Measurements from ENCODE around the gene WDR45B.

- TF ChIP-seq, protein P1, sequence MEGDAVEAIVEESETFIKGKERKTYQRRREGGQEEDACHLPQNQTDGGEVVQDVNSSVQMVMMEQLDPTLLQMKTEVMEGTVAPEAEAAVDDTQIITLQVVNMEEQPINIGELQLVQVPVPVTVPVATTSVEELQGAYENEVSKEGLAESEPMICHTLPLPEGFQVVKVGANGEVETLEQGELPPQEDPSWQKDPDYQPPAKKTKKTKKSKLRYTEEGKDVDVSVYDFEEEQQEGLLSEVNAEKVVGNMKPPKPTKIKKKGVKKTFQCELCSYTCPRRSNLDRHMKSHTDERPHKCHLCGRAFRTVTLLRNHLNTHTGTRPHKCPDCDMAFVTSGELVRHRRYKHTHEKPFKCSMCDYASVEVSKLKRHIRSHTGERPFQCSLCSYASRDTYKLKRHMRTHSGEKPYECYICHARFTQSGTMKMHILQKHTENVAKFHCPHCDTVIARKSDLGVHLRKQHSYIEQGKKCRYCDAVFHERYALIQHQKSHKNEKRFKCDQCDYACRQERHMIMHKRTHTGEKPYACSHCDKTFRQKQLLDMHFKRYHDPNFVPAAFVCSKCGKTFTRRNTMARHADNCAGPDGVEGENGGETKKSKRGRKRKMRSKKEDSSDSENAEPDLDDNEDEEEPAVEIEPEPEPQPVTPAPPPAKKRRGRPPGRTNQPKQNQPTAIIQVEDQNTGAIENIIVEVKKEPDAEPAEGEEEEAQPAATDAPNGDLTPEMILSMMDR (IDR thresholded peaks at IDR 0.05; ENCODE audit: poor library complexity): no peak
- no peak for TF ChIP-seq EZH2phosphoT487 (IDR thresholded peaks at IDR 0.05; ENCODE audit: low read depth, severe bottlenecking, unreplicated experiment)
These were observed 70.9 kb downstream of the WDR45B start for GRCh38 chr17:82577300-82577699.

Data from hepatocyte (in vitro differentiated cells).